Neutrophil (primary cell): ENCODE data around the gene KDM8.

Experiments
- H3K27ac ChIP-seq: fragments of 200-600 bp; sonication (generic); 2 replicates; pipeline ENCODE4 v1.5.1; 2016; ENCODE audit warnings: mild to moderate bottlenecking, moderate library complexity
- H3K27me3 ChIP-seq: fragments of 200-600 bp; sonication (generic); 2 replicates; pipeline ENCODE4 v1.6.0; 2016; ENCODE audit warnings: mild to moderate bottlenecking
- H3K36me3 ChIP-seq: fragments of 200-600 bp; sonication (generic); 2 replicates; pipeline ENCODE4 v1.5.1; 2017
- H3K4me1 ChIP-seq, 2 experiments: fragments of 200-600 bp in 1 of 2; sonication (generic) in 1 of 2; 1 replicate in 1 of 2; 2 replicates in 1 of 2; pipeline versions ENCODE4 v1.5.1 to v1.6.1; 2013 to 2016; ENCODE audit warnings: low read depth in 1 of 2, low read length in 1 of 2, mild to moderate bottlenecking in 1 of 2, moderate library complexity in 1 of 2; ENCODE audit not compliant: control insufficient read depth in 1 of 2, insufficient read depth in 1 of 2
- H3K4me3 ChIP-seq, 2 experiments: fragments of 200-600 bp in 1 of 2; sonication (generic) in 1 of 2; 1 replicate in 1 of 2; 2 replicates in 1 of 2; pipeline ENCODE4 v1.5.1; 2013 to 2016; ENCODE audit warnings: low read depth in 1 of 2, low read length in 1 of 2, mild to moderate bottlenecking in 1 of 2, moderate library complexity in 1 of 2
- H3K9me3 ChIP-seq: fragments of 200-600 bp; sonication (generic); 2 replicates; pipeline ENCODE4 v1.5.1; 2016
- CTCF ChIP-seq: fragments of 200-600 bp; sonication (generic); IDR thresholded peaks from 2 replicates; pipeline ENCODE4 v1.5.1; 2016; ENCODE audit warnings: antibody characterized with exemption

KDM8 gene

GRCh38 chr16:27228045-27228444, 24.7 kb downstream of the KDM8 start:
- Histone ChIP-seq H3K27ac (no peak overlapping the region), H3K27me3 (no peaks in the 10 kb centered on the region), H3K36me3 (peaks cover 43% of the 10 kb centered on the region), H3K4me3 (no peak overlapping the region), H3K4me1 (no peaks in the 10 kb centered on the region), H3K9me3 (no peaks in the 10 kb centered on the region)
- no peak for TF ChIP-seq CTCF

DNA sequence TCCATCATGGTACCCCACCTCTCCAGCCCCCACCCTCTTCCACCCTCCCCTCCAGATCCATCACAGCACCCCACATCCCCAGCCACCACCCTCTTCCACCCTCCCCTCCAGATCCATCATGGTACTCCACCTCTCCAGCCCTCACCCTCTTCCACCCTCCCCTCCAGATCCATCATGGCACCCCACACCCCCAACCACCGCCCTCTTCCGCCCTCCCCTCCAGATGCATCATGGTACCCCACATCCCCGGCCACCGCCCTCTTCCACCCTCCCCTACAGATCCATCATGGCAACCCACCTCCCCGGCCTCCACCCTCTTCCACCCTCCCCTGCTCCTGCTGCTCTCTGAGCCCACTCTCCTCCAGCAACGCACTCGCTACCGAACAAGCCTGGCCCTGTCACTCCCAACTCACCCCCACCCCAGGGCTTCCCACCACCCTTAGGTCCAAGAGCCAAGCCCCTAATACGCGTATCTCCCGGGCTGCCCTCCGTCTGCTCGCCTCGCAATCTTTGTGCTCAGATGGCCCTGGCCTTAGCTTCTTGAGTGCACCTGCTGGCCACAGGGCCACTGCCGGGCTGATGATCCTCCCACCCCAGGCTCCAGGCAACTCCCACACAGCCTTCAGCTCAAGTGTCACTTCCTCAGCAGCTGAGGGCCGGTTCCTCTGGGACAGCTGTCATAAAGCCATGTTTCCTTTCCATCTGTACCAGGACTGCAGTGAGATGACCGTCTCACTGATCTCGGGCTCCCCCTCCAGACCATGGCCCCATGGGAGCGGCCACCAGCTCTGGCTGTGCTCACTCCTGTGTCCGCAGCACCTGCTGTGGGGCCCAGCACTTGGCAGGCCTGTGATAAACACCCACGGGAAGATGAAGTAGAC, 25.5 kb downstream of the KDM8 start:
- H3K36me3 ChIP-seq = peaks cover 46% of the 10 kb centered on the region
- no peaks in the 10 kb centered on the region for H3K9me3 ChIP-seq
- H3K4me1 ChIP-seq = no peaks in the 10 kb centered on the region
- TF ChIP-seq CTCF = no peak
- H3K27ac ChIP-seq = no peak overlapping the region
- no peaks in the 10 kb centered on the region for H3K27me3 ChIP-seq
- no peak overlapping the region for H3K4me3 ChIP-seq

DNA sequence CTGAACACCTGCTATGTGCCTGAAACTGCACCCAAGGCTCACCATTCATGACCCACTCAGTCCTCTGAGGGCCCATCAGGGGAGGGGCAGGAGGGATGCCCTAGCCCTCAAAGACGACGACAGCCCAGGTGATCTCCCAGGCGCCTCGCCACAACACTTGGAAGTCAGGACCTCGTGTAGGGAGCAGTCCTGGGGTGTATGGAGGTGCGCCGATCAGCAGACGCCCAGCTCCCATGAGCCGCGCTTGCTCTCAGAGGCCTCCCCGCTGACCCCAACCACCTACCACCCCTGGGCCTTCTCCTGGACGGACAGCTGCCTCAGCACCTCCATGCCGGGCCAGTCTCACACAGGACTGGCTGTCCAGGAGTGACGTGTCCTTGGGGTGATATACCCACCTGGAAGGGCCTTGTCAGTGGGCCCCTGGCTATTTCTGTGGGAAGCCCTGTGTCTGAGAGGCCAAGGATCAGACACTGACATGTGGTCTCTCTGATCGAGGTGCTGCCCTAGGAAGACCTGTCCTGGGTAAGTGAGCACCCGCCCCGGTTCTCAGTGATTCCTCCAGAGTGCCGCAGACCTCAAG, 26.7 kb downstream of the KDM8 start:
- Histone ChIP-seq H3K27ac (no peak overlapping the region), H3K4me1 (peaks cover 3 to 4% of the 10 kb centered on the region in 2 experiments)
- TF ChIP-seq CTCF = no peak

DNA sequence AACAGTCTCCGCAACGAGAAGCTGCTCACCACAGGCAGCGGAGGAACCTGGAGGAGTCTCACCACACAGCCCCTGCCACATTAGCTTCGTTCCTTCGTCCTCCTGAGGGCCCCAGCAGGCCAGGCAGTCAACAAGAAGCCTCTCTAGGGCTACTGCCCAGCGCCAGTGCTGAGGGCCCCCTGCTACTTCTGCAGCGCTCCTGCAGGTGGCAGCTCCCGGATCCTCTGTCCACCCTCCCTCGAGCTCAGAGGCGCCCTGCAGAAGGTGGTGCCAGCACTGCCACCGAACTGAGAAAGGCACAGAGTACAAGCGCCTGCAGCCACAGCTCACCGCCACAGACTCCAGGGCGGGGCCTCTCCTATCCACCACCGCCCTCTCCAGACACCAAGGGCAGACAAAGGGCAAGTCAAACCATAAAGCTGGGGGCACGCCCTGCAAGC, 27.3 kb downstream of the KDM8 start:
- Histone ChIP-seq H3K4me1 (peaks cover 9 to 10% of the 10 kb centered on the region in 2 experiments), H3K36me3 (peaks cover 32% of the 10 kb centered on the region), H3K27ac (no peak overlapping the region), H3K9me3 (no peaks in the 10 kb centered on the region), H3K4me3 (no peak overlapping the region), H3K27me3 (no peaks in the 10 kb centered on the region)
- no peak for TF ChIP-seq CTCF

More for the DNA sequence above, 26.7 kb downstream of the KDM8 start:
- Histone ChIP-seq H3K36me3 (peaks cover 35% of the 10 kb centered on the region), H3K9me3 (no peaks in the 10 kb centered on the region), H3K4me3 (no peak overlapping the region), H3K27me3 (no peaks in the 10 kb centered on the region)

DNA sequence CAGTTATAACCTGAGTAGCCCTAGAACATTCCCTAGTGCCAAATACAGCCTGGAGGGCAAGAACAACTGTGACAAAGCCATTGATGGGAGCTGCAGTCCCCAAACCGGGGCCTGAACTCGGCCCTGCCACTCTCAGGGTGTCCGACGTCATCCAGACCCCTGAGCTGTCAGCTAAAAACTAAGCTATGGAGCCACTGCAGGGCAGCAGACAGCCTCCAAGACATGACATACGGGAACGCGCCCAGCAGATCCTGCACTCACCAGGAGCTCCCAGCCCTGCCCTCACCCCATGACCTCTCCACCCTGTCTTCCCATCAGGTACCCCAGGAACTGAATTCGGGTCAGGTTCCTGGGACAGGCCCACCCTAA, 28.4 kb downstream of the KDM8 start:
- H3K27me3 ChIP-seq = no peaks in the 10 kb centered on the region
- TF ChIP-seq CTCF = no peak
- H3K27ac ChIP-seq = no peak overlapping the region
- no peaks in the 10 kb centered on the region for H3K9me3 ChIP-seq
- no peak overlapping the region for H3K4me3 ChIP-seq
- peaks cover 27% of the 10 kb centered on the region for H3K36me3 ChIP-seq
- peaks cover 19 to 20% of the 10 kb centered on the region in 2 experiments for H3K4me1 ChIP-seq
